Caco-2 (cell line): ENCODE data around the gene NLGN1. TPM values are rescaled to one million over a fixed set of nuclear protein-coding genes. Genes with fewer than 3 reads are reported as not detected.

Experiments
- BruUV-seq: library from RNA; stranded (reverse); fragments of 400-500 nt; replicated peaks from 2 replicates; lab custom pipeline; 2021; lab: Mats Ljungman, UMichigan
- CTCF ChIA-PET: fragments of 300-600 bp; sonication (Branson Sonifier 250); formaldehyde crosslinking; loops from one replicate; lab custom pipeline; 2022; ENCODE audit warnings: antibody characterized with exemption; lab: Charles Lee
- POLR2A ChIA-PET: fragments of 300-600 bp; sonication (Branson Sonifier 250); formaldehyde crosslinking; loops from one replicate; lab custom pipeline; 2022; ENCODE audit warnings: antibody characterized with exemption; lab: Charles Lee
- DNase-seq, 2 experiments: peaks; one replicate each; pipeline versions ENCODE4 v3.0.0 to v3.0.0-alpha.2; 2020 to 2022
- H3K27me3 ChIP-seq: replicated peaks from 2 replicates; pipeline ENCODE4 v1.6.0; 2011; ENCODE audit warnings: low read length; ENCODE audit not compliant: control insufficient read depth, insufficient read depth
- H3K36me3 ChIP-seq: 2 replicates; pipeline ENCODE4 v1.5.1; 2011; ENCODE audit warnings: low read length; ENCODE audit not compliant: control insufficient read depth, insufficient read depth
- H3K4me1 ChIP-seq: fragments of 250-450 bp; sonication (Bioruptor Pico); 2 replicates; pipeline ENCODE4 v1.5.1; 2020; ENCODE audit warnings: mild to moderate bottlenecking
- H3K4me3 ChIP-seq: 2 replicates; pipeline ENCODE4 v1.5.1; 2011; ENCODE audit warnings: low read depth, mild to moderate bottlenecking, control low read depth, low read length
- H3K9me3 ChIP-seq: fragments of 250-450 bp; sonication (Bioruptor Pico); 2 replicates; pipeline ENCODE4 v1.5.1; 2020; ENCODE audit warnings: mild to moderate bottlenecking, moderate library complexity
- H3K27ac Mint-ChIP-seq: one replicate; pipeline ENCODE4 v1.8.0; 2022; ENCODE audit warnings: mixed read lengths; ENCODE audit not compliant: unreplicated experiment
- H3K27me3 Mint-ChIP-seq: one replicate; pipeline ENCODE4 v1.8.0; 2022; ENCODE audit warnings: mixed read lengths; ENCODE audit not compliant: insufficient read depth, unreplicated experiment
- H3K36me3 Mint-ChIP-seq: one replicate; pipeline ENCODE4 v1.8.0; 2022; ENCODE audit warnings: mild to moderate bottlenecking, mixed read lengths; ENCODE audit not compliant: insufficient read depth, unreplicated experiment
- H3K4me1 Mint-ChIP-seq: one replicate; pipeline ENCODE4 v1.8.0; 2022; ENCODE audit warnings: low read depth, mixed read lengths; ENCODE audit not compliant: unreplicated experiment
- H3K4me3 Mint-ChIP-seq: one replicate; pipeline ENCODE4 v1.8.0; 2022; ENCODE audit warnings: mild to moderate bottlenecking, moderate library complexity, mixed read lengths; ENCODE audit not compliant: unreplicated experiment
- H3K9me3 Mint-ChIP-seq: one replicate; pipeline ENCODE4 v1.8.0; 2022; ENCODE audit warnings: mixed read lengths; ENCODE audit not compliant: unreplicated experiment
- CTCF ChIP-seq, 2 experiments: fragments of 200-600 bp in 1 of 2; IDR thresholded peaks; 1 replicate in 1 of 2; 2 replicates in 1 of 2; pipeline versions ENCODE4 v1.5.1 to v1.8.0; 2011 to 2022; ENCODE audit warnings: antibody characterized with exemption in 1 of 2, control low read depth in 1 of 2, inconsistent platforms in 1 of 2, low read depth in 1 of 2, low read length in 1 of 2, mild to moderate bottlenecking in 1 of 2, moderate library complexity in 1 of 2; ENCODE audit not compliant: insufficient read depth in 1 of 2, severe bottlenecking in 1 of 2, unreplicated experiment in 1 of 2
- intact Hi-C: fragments of 100-400 bp; cut with micrococcal nuclease; formaldehyde crosslinking; loops from one replicate; pipeline ENCODE4 v1.10.0; 2022; ENCODE audit not compliant: unreplicated experiment
- total RNA-seq: library from RNA; stranded (reverse); gene quantifications from 2 replicates; pipeline ENCODE4 v1.2.3, GENCODE V29; 2022

NLGN1 gene
- total RNA-seq, 1 experiment from 2014 or later, result not detected

GRCh38 chr3:173587055-173587454 lies 189.5 kb downstream of the NLGN1 start:
- intact Hi-C loops, result no loop called here
- Mint-ChIP-seq H3K4me3 (no peak overlapping the region), H3K27ac (no peak overlapping the region), H3K27me3 (no peaks in the 10 kb centered on the region), H3K36me3 (no peaks in the 10 kb centered on the region), H3K4me1 (no peaks in the 10 kb centered on the region), H3K9me3 (no peaks in the 10 kb centered on the region)
- ChIA-PET CTCF (no interaction called here), POLR2A (no interaction called here)
- TF ChIP-seq CTCF (IDR thresholded peaks at IDR 0.05; ENCODE audit: insufficient read depth in 1 of 2, low read depth in 1 of 2, low read length in 1 of 2, severe bottlenecking in 1 of 2, unreplicated experiment in 1 of 2), result no peak
- Histone ChIP-seq H3K4me3 (no peak overlapping the region), H3K9me3 (no peaks in the 10 kb centered on the region), H3K36me3 (no peaks in the 10 kb centered on the region), H3K4me1 (no peaks in the 10 kb centered on the region), H3K27me3 (no peaks in the 10 kb centered on the region)
- no peak for DNase-seq
- BruUV-seq, result no TSS peak

- Histone ChIP-seq H3K36me3 (no peaks in the 10 kb centered on the region), H3K4me3 (no peak overlapping the region), H3K9me3 (no peaks in the 10 kb centered on the region), H3K27me3 (no peaks in the 10 kb centered on the region), H3K4me1 (no peaks in the 10 kb centered on the region)
- no peaks in the 10 kb centered on the region for H3K4me1 Mint-ChIP-seq
- intact Hi-C loops, result no loop called here
- H3K27me3 Mint-ChIP-seq, result no peaks in the 10 kb centered on the region
- H3K27ac Mint-ChIP-seq, result no peak overlapping the region
- TF ChIP-seq CTCF (IDR thresholded peaks at IDR 0.05; ENCODE audit: insufficient read depth in 1 of 2, low read depth in 1 of 2, low read length in 1 of 2, severe bottlenecking in 1 of 2, unreplicated experiment in 1 of 2), result no peak
- no TSS peak for BruUV-seq
- H3K4me3 Mint-ChIP-seq, result no peak overlapping the region
- no peaks in the 10 kb centered on the region for H3K9me3 Mint-ChIP-seq
- ChIA-PET POLR2A (interaction anchor here (0.7 kb wide), 1 partner anchor 1778 kb away, joined by 3 read pairs; the partner anchor contains the start of gene PLD1), CTCF (no interaction called here)
- H3K36me3 Mint-ChIP-seq, result no peaks in the 10 kb centered on the region
- no peak for DNase-seq
Observed at GRCh38 chr3:173588556-173588955, 191.0 kb downstream of the NLGN1 start.

GRCh38 chr3:173589116-173589515 lies 191.6 kb downstream of the NLGN1 start:
- CTCF ChIA-PET, result no interaction called here
- no peak overlapping the region for H3K27ac Mint-ChIP-seq
- BruUV-seq, result no TSS peak

More at GRCh38 chr3:173589116-173589515, 191.6 kb downstream of the NLGN1 start:
- H3K36me3 ChIP-seq, result no peaks in the 10 kb centered on the region
- H3K4me3 ChIP-seq, result no peak overlapping the region
- no peak overlapping the region for H3K4me3 Mint-ChIP-seq
- H3K9me3 ChIP-seq, result no peaks in the 10 kb centered on the region
- H3K4me1 Mint-ChIP-seq, result no peaks in the 10 kb centered on the region
- H3K9me3 Mint-ChIP-seq, result no peaks in the 10 kb centered on the region
- no peaks in the 10 kb centered on the region for H3K27me3 Mint-ChIP-seq
- no peaks in the 10 kb centered on the region for H3K27me3 ChIP-seq
- H3K4me1 ChIP-seq, result no peaks in the 10 kb centered on the region
- no peak for TF ChIP-seq CTCF (IDR thresholded peaks at IDR 0.05; ENCODE audit: insufficient read depth in 1 of 2, low read depth in 1 of 2, low read length in 1 of 2, severe bottlenecking in 1 of 2, unreplicated experiment in 1 of 2)
- POLR2A ChIA-PET, result no interaction called here
- intact Hi-C loops, result no loop called here
- no peaks in the 10 kb centered on the region for H3K36me3 Mint-ChIP-seq
- DNase-seq, result no peak
